ENCODE data around the gene RAPGEFL1. TPM values are rescaled to one million over a fixed set of nuclear protein-coding genes. Genes with fewer than 3 reads are reported as not detected.

RAPGEFL1 gene
- total and polyA plus RNA-seq, 2 donors (not counting 1 experiment from before 2014, with no cell fraction given): 1.2 to 1.6 TPM

DNA sequence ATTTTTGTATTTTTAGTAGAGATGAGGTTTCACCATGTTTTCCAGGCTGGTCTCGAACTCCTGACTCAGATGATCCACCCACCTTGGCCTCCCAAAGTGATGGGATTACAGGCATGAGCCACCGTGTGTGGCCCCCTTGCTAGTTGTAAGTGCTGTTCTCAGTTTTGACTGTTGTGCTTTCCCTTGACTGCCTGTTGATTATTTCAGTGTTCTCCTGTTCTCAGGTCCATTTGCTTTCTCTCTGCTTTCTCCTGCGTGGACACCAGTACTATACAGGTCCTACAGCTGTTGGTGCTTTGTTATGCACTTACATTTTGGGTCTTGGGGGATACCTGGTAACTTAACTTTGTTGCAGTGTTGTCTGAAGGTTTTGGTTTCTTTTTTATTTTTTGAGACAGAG lies 28.7 kb upstream of the RAPGEFL1 start:
- no peak overlapping the region for H3K4me2 ChIP-seq (ENCODE audit: extremely low read depth, insufficient read depth, low read length)
- H3K9me3 ChIP-seq (ENCODE audit: control insufficient read depth, insufficient read depth, low read depth, low read length): no peaks in the 10 kb centered on the region
- DNase-seq (ENCODE audit: low read depth in 2 of 2): no peak
- H4K20me1 ChIP-seq (ENCODE audit: control insufficient read depth, extremely low read depth, insufficient read depth, low read length): peaks cover 1% of the 10 kb centered on the region
- H3K4me1 ChIP-seq (ENCODE audit: control insufficient read depth, extremely low read depth, insufficient read depth, low read length): no peaks in the 10 kb centered on the region
- H2AFZ ChIP-seq (ENCODE audit: low read length): no peak overlapping the region
- H3K27me3 ChIP-seq (ENCODE audit: control insufficient read depth, insufficient read depth, low read length): no peaks in the 10 kb centered on the region
- peaks cover 4% of the 10 kb centered on the region for H3K36me3 ChIP-seq (ENCODE audit: control insufficient read depth, insufficient read depth, low read length)
- no peak overlapping the region for H3K27ac ChIP-seq (ENCODE audit: insufficient read depth, low read length)
- no peak overlapping the region for H3K4me3 ChIP-seq (replicated peaks in 1 of 4; ENCODE audit: control extremely low read depth in 1 of 4, insufficient read depth in 1 of 4, low read depth in 3 of 4, low read length in 4 of 4)
- peaks cover 27% of the 10 kb centered on the region for H3K79me2 ChIP-seq (ENCODE audit: control insufficient read depth, insufficient read depth, low read length)
- no peak overlapping the region for H3K9ac ChIP-seq (ENCODE audit: insufficient read depth, low read length)
- no peak for TF ChIP-seq EZH2 (IDR thresholded peaks at IDR 0.05; ENCODE audit: low read length, missing control alignments)
- TF ChIP-seq, protein P1, sequence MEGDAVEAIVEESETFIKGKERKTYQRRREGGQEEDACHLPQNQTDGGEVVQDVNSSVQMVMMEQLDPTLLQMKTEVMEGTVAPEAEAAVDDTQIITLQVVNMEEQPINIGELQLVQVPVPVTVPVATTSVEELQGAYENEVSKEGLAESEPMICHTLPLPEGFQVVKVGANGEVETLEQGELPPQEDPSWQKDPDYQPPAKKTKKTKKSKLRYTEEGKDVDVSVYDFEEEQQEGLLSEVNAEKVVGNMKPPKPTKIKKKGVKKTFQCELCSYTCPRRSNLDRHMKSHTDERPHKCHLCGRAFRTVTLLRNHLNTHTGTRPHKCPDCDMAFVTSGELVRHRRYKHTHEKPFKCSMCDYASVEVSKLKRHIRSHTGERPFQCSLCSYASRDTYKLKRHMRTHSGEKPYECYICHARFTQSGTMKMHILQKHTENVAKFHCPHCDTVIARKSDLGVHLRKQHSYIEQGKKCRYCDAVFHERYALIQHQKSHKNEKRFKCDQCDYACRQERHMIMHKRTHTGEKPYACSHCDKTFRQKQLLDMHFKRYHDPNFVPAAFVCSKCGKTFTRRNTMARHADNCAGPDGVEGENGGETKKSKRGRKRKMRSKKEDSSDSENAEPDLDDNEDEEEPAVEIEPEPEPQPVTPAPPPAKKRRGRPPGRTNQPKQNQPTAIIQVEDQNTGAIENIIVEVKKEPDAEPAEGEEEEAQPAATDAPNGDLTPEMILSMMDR (conservative IDR thresholded peaks at IDR 0.05 in 1 of 2, IDR thresholded peaks at IDR 0.05 in 1 of 2; ENCODE audit: low read depth in 1 of 2, low read length in 2 of 2): no peak

DNA sequence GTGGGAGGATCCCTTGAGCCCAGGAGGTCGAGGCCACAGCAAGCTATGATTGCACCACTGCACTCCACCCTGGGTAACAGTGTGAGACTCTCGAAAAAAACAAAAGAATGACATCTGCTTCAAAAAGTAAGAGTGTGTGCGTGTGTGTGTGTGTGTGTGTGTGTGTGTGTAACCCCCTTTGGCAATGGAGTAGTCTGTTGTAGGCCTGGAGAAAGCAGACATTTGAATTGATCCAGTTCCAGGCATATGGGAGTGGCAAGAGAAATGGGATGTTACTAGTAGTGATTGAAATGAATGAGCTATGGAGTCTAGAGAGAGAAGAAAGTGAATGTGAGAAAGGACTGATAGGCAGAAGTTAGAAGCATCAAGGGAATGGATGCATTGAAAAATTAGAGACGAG lies 27.0 kb upstream of the RAPGEFL1 start:
- Histone ChIP-seq H3K4me3 (replicated peaks in 1 of 4; ENCODE audit: control extremely low read depth in 1 of 4, insufficient read depth in 1 of 4, low read depth in 3 of 4, low read length in 4 of 4) (no peak overlapping the region), H3K36me3 (ENCODE audit: control insufficient read depth, insufficient read depth, low read length) (peaks cover 6% of the 10 kb centered on the region), H3K27ac (ENCODE audit: insufficient read depth, low read length) (no peak overlapping the region), H3K9me3 (ENCODE audit: control insufficient read depth, insufficient read depth, low read depth, low read length) (no peaks in the 10 kb centered on the region), H4K20me1 (ENCODE audit: control insufficient read depth, extremely low read depth, insufficient read depth, low read length) (peaks cover 1% of the 10 kb centered on the region), H3K4me1 (ENCODE audit: control insufficient read depth, extremely low read depth, insufficient read depth, low read length) (no peaks in the 10 kb centered on the region), H3K9ac (ENCODE audit: insufficient read depth, low read length) (no peak overlapping the region), H2AFZ (ENCODE audit: low read length) (no peak overlapping the region), H3K4me2 (ENCODE audit: extremely low read depth, insufficient read depth, low read length) (no peak overlapping the region), H3K27me3 (ENCODE audit: control insufficient read depth, insufficient read depth, low read length) (no peaks in the 10 kb centered on the region), H3K79me2 (ENCODE audit: control insufficient read depth, insufficient read depth, low read length) (peaks cover 29% of the 10 kb centered on the region)
- TF ChIP-seq, protein P1 (conservative IDR thresholded peaks at IDR 0.05 in 1 of 2, IDR thresholded peaks at IDR 0.05 in 1 of 2; ENCODE audit: low read depth in 1 of 2, low read length in 2 of 2): no peak
- TF ChIP-seq EZH2 (IDR thresholded peaks at IDR 0.05; ENCODE audit: low read length, missing control alignments): no peak
- DNase-seq (ENCODE audit: low read depth in 2 of 2): no peak

DNA sequence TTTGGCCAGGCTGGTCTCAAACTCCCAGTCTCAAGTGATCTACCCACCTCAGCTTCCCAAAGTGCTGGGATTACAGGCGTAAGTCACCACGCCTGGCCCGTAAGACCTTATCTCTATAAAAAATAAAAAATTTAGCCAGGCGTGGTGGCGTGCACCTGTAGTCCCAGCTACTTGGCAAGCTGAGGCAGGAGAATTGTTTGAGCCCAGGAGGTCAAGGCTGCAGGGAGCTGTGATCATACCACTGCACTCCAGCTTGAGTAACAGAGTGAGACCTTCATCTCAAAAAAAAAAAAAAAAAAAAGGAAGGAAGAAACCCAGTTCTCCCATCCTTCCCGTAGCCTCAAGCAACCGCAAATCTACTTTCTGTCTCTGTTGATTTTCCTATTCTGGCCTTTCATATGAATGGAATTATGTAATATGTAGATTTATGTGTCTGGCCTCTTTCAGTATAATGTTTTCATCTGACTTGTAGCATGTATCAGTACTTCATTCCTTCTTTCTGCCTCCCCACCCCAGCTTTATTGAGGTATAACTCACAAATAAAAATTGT lies 25.8 kb upstream of the RAPGEFL1 start:
- peaks cover 37% of the 10 kb centered on the region for H3K79me2 ChIP-seq (ENCODE audit: control insufficient read depth, insufficient read depth, low read length)
- no peak overlapping the region for H3K4me3 ChIP-seq (replicated peaks in 1 of 4; ENCODE audit: control extremely low read depth in 1 of 4, insufficient read depth in 1 of 4, low read depth in 3 of 4, low read length in 4 of 4)
- H3K36me3 ChIP-seq (ENCODE audit: control insufficient read depth, insufficient read depth, low read length): peaks cover 7% of the 10 kb centered on the region
- H3K4me1 ChIP-seq (ENCODE audit: control insufficient read depth, extremely low read depth, insufficient read depth, low read length): no peaks in the 10 kb centered on the region
- H3K4me2 ChIP-seq (ENCODE audit: extremely low read depth, insufficient read depth, low read length): no peak overlapping the region
- H3K9me3 ChIP-seq (ENCODE audit: control insufficient read depth, insufficient read depth, low read depth, low read length): no peaks in the 10 kb centered on the region
- peaks cover 1% of the 10 kb centered on the region for H4K20me1 ChIP-seq (ENCODE audit: control insufficient read depth, extremely low read depth, insufficient read depth, low read length)
- no peak overlapping the region for H3K27ac ChIP-seq (ENCODE audit: insufficient read depth, low read length)
- H3K9ac ChIP-seq (ENCODE audit: insufficient read depth, low read length): no peak overlapping the region
- DNase-seq (ENCODE audit: low read depth in 2 of 2): no peak
- TF ChIP-seq EZH2 (IDR thresholded peaks at IDR 0.05; ENCODE audit: low read length, missing control alignments): no peak
- TF ChIP-seq, protein P1 (conservative IDR thresholded peaks at IDR 0.05 in 1 of 2, IDR thresholded peaks at IDR 0.05 in 1 of 2; ENCODE audit: low read depth in 1 of 2, low read length in 2 of 2): no peak
- no peak overlapping the region for H2AFZ ChIP-seq (ENCODE audit: low read length)
- no peaks in the 10 kb centered on the region for H3K27me3 ChIP-seq (ENCODE audit: control insufficient read depth, insufficient read depth, low read length)
